NCI-H748 treated with DMSO at 0.1 percent for 48 hours (cell line): ENCODE measurements around the gene NT5DC2.

Experiments used
- DNase-seq: peaks from one replicate; lab custom pipeline; 2025; lab: John Stamatoyannopoulos, UW

NT5DC2 gene

GRCh38 chr3:52509753-52510328 lies 23.8 kb downstream of the NT5DC2 start:
- no peak for DNase-seq

- DNase-seq: no peak
Measured at GRCh38 chr3:52507359-52507758, 26.3 kb downstream of the NT5DC2 start.

GRCh38 chr3:52506266-52506966 lies 27.2 kb downstream of the NT5DC2 start:
- DNase-seq: no peak

- DNase-seq: no peak
Measured at GRCh38 chr3:52504977-52505376, 28.7 kb downstream of the NT5DC2 start.

GRCh38 chr3:52503788-52504424 lies 29.8 kb downstream of the NT5DC2 start:
- no peak for DNase-seq

- DNase-seq: no peak
Measured at GRCh38 chr3:52502808-52503350, 30.8 kb downstream of the NT5DC2 start.

GRCh38 chr3:52502001-52502400 lies 31.7 kb downstream of the NT5DC2 start:
- DNase-seq: no peak

GRCh38 chr3:52501046-52501445 lies 32.6 kb downstream of the NT5DC2 start:
- no peak for DNase-seq

GRCh38 chr3:52498137-52499054 lies 35.3 kb downstream of the NT5DC2 start:
- DNase-seq: no peak

GRCh38 chr3:52495777-52496602 lies 37.7 kb downstream of the NT5DC2 start:
- no peak for DNase-seq

GRCh38 chr3:52494886-52495495 lies 38.7 kb downstream of the NT5DC2 start, which contains the start of gene STAB1:
Gene STAB1 (plus strand): TSS chr3:52495338. CDS start chr3:52495414, 76 bp downstream.
- no peak for DNase-seq

- no peak for DNase-seq
Measured at GRCh38 chr3:52494445-52494844, 39.2 kb downstream of the NT5DC2 start.

- DNase-seq: no peak
Measured at GRCh38 chr3:52493232-52494017, 40.2 kb downstream of the NT5DC2 start.

GRCh38 chr3:52492059-52492458 lies 41.6 kb downstream of the NT5DC2 start:
- DNase-seq: no peak

GRCh38 chr3:52490939-52491526 lies 42.6 kb downstream of the NT5DC2 start:
- no peak for DNase-seq

- DNase-seq: no peak
Measured at GRCh38 chr3:52490035-52490938, 43.4 kb downstream of the NT5DC2 start.

- DNase-seq: no peak
Measured at GRCh38 chr3:52489453-52489852, 44.2 kb downstream of the NT5DC2 start.

GRCh38 chr3:52488746-52489145 lies 44.9 kb downstream of the NT5DC2 start:
- DNase-seq: no peak
